Midbrain (tissue), 1 donor: Measurements from ENCODE around the gene BDNF.

Source experiments
- DNase-seq: peaks from one replicate; lab custom pipeline; 2025; lab: John Stamatoyannopoulos, UW

Gene BDNF

DNA sequence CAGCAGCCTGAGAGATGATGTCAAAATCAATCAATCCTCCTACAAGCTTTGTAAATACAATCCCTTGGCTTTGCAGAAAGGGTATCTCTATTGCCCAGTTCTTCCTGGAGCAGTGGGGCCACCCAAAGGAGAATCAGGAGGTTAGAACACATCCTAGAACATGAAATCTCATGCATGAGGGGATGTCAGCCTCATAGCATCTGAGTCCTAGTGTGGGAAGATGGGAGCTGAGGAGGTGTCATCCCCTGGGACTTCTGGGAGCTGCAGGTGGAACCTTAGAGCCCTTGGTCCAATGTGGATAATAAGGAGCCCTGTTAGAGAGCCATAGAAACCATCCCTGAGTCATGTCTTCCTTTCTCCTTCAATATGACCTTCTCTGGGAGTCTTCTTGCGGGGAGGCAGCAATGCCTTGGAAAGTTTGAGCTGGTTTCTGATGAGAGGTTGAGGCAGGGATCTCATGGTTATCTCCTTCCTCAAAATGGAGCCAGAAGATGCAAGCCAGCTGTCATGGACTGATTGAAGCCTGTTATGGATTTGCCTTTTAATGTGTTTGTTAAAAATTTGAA, 74.8 kb downstream of the BDNF start:
- no peak for DNase-seq

- no peak for DNase-seq
Measured at GRCh38 chr11:27623945-27624523, 76.2 kb downstream of the BDNF start.

GRCh38 chr11:27622541-27623300, 77.5 kb downstream of the BDNF start:
- no peak for DNase-seq

GRCh38 chr11:27621405-27622161, 78.7 kb downstream of the BDNF start:
- no peak for DNase-seq

GRCh38 chr11:27619763-27620335, 80.4 kb downstream of the BDNF start:
- DNase-seq, result no peak

- DNase-seq, result no peak
Measured at GRCh38 chr11:27619039-27619574, 81.1 kb downstream of the BDNF start.

- DNase-seq, result no peak
Measured at GRCh38 chr11:27618281-27618915, 81.9 kb downstream of the BDNF start.

GRCh38 chr11:27616711-27617110, 83.5 kb downstream of the BDNF start:
- DNase-seq, result no peak

GRCh38 chr11:27615833-27616232, 84.4 kb downstream of the BDNF start:
- DNase-seq, result no peak

GRCh38 chr11:27614092-27614491, 86.2 kb downstream of the BDNF start:
- DNase-seq, result no peak

- DNase-seq, result no peak
Measured at GRCh38 chr11:27612932-27613880, 87.0 kb downstream of the BDNF start.

GRCh38 chr11:27611947-27612455, 88.3 kb downstream of the BDNF start:
- no peak for DNase-seq

DNA sequence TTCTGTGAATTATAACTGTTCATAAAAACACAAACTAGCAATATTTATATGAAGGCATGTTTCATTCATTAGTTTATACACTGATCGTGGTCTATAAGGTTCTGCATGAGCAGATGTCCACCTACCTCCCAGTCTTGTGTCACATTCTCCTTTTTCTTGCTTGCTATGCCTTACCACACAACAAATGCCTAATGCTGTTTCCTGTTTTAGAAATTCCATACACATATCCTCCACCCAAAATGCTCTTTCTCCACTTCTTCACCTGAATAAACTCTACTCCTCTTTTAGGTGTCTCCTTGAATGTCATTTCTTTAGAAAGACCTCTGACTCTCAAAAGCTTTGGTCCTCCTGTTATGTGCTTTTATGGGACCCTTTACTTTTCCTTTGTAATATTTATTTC, 88.9 kb downstream of the BDNF start:
- no peak for DNase-seq

DNA sequence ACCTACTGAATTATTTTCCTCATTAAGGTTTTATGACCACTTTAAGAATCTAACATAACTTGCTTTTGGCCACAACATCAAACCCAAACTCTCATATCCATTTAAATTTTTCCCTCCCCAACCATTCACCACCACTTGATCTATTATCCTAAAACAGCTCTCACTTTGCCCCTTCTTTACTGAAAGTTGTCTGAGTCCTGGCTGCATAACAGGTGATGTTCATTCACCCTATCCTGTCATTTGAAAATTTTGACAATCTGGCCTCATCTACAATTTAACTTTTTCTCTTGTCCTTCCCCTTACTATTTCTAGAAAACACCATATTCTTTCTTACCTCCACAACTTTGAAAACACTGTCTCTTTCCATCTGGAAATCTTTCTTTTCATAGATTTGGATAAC, 89.3 kb downstream of the BDNF start:
- no peak for DNase-seq

- no peak for DNase-seq
Measured at GRCh38 chr11:27610280-27610679, 90.0 kb downstream of the BDNF start.

DNA sequence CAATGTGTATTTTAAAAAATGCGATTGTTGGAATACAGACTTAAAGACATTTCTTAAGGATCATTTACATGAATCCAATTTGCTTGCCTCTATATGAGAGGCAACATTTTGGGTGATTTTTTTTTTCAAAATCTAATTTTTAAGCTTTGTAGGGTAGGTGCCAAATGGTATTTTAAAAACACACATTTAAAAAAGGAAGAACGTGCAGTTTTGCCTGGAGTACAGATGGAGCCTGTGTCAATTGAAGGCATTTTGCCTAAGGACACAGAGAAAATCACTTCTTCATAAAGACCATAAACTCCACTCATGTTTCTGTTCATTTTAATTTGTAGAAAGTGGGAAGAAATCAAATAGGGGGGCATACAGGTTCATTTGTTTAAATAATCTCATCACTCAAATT, 91.3 kb downstream of the BDNF start:
- DNase-seq, result no peak

- DNase-seq, result no peak
Measured at GRCh38 chr11:27605422-27605821, 94.8 kb downstream of the BDNF start.
